Measurements from ENCODE around the gene AKAP17A.

AKAP17A gene

DNA sequence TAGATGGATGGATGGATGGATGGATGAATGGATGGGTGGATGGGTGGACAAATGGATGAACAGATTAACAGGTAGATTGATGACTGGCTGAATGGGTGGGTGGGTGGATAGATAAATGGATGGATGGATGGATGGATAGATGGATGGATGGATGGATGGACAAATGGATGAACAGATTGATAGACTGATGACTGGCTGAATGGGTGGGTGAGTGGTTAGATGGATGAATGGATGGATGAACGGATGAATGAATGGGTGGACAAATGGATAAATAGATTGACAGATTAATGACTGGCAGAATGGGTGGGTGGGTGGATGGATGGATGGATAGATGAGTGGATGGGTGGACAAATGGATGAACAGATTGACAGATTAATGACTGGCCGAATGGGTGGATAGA is 13.6 kb upstream of the AKAP17A start:
- DNase-seq (ENCODE audit: low read depth) = no peak
- no peak overlapping the region for H3K4me3 ChIP-seq (ENCODE audit: low read depth, low read length)
- TF ChIP-seq, protein P1, sequence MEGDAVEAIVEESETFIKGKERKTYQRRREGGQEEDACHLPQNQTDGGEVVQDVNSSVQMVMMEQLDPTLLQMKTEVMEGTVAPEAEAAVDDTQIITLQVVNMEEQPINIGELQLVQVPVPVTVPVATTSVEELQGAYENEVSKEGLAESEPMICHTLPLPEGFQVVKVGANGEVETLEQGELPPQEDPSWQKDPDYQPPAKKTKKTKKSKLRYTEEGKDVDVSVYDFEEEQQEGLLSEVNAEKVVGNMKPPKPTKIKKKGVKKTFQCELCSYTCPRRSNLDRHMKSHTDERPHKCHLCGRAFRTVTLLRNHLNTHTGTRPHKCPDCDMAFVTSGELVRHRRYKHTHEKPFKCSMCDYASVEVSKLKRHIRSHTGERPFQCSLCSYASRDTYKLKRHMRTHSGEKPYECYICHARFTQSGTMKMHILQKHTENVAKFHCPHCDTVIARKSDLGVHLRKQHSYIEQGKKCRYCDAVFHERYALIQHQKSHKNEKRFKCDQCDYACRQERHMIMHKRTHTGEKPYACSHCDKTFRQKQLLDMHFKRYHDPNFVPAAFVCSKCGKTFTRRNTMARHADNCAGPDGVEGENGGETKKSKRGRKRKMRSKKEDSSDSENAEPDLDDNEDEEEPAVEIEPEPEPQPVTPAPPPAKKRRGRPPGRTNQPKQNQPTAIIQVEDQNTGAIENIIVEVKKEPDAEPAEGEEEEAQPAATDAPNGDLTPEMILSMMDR (conservative IDR thresholded peaks at IDR 0.05; ENCODE audit: low read depth, low read length) = no peak

DNA sequence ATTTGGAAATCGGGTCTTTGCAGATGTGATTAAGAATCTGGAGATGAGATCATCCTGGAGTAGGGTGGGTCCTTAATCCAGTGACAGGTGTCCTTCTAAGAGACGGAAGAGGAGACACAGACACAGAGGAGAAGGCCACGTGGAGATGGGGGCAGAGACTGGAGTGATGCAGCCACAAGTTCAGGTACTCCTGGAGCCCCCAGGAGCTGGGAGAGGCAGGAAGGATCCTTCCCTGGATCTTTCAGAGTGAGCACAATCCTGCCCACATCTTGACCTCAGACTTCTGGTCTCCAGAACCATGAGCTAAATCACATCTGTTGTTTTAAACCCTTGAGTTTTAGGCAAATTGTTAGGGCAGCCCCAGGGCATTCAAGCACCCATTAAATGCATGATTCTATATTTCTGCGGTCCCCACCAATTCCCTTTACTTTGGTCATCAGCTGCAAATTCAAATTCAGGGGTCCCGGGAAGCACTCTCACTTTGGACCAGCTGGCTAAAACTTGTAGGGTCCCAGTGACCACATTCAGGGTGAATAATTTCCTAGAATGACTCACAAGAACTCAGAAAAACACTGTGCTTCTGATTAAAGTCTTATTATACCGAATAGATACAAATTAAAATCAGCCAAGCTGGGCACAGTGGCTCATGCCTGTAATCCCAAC is 12.8 kb upstream of the AKAP17A start:
- TF ChIP-seq, protein P1 (conservative IDR thresholded peaks at IDR 0.05; ENCODE audit: low read depth, low read length) = no peak
- no peak for DNase-seq (ENCODE audit: low read depth)
- no peak overlapping the region for H3K4me3 ChIP-seq (ENCODE audit: low read depth, low read length)

DNA sequence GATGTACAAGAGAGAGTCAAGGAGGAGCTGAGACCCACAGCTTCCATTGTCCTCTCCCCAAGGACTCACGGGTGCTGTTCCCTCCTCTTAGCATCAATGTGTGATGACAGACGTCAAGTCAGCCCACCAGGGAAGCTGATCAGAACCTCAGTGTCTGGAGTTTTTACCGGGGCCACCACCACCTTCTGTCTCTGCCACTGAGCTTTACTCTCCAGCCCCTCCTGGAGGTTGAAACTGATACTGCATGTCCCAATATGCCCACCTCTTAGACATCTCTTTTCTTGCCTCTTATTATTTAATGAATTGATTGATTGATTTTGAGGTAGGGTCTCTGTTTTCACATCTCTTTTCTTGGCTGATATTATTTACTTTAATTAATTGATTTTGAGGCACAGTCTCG is 10.3 kb upstream of the AKAP17A start:
- TF ChIP-seq, protein P1 (conservative IDR thresholded peaks at IDR 0.05; ENCODE audit: low read depth, low read length) = peak; percentile 87
- no peak overlapping the region for H3K4me3 ChIP-seq (ENCODE audit: low read depth, low read length)
- DNase-seq (ENCODE audit: low read depth) = peak; percentile 66

DNA sequence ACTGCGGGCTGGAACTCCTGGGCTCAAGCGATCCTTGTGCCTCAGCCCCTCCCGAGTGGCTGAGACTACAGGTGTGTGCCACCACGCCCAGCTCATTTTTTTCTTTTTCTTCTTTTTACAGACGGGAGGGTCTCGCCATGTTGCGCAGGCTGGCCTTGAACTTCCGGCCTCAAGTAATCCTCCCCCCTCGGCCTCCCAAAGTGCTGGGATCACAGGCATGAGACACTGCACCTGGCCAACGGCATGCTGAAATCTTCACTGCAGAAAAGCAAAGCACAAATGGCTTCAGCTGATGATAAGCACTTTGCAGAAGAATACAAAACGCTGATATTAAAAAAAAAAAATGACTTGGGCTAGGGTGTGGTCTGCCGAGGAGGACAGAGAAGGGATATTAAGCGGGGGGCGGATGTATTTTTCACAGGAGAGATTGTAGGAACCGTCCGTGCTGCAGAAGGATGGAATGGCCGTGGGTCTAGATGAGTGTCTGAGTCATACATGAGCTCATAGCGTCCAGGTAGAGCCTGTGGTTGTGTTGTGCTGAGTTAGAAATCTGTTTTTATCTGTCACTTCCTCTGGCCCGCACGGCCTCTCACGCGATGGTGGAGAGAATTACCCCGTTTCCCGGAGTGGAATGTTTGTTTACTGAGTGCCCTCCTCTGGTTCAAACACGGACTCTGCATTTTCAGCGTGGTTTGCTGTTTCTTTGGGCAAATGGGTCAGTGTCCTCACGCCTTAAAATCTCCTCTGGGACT is 8.5 kb upstream of the AKAP17A start:
- peak; percentile 23 for DNase-seq (ENCODE audit: low read depth)
- no peak overlapping the region for H3K4me3 ChIP-seq (ENCODE audit: low read depth, low read length)
- TF ChIP-seq, protein P1 (conservative IDR thresholded peaks at IDR 0.05; ENCODE audit: low read depth, low read length) = no peak

DNA sequence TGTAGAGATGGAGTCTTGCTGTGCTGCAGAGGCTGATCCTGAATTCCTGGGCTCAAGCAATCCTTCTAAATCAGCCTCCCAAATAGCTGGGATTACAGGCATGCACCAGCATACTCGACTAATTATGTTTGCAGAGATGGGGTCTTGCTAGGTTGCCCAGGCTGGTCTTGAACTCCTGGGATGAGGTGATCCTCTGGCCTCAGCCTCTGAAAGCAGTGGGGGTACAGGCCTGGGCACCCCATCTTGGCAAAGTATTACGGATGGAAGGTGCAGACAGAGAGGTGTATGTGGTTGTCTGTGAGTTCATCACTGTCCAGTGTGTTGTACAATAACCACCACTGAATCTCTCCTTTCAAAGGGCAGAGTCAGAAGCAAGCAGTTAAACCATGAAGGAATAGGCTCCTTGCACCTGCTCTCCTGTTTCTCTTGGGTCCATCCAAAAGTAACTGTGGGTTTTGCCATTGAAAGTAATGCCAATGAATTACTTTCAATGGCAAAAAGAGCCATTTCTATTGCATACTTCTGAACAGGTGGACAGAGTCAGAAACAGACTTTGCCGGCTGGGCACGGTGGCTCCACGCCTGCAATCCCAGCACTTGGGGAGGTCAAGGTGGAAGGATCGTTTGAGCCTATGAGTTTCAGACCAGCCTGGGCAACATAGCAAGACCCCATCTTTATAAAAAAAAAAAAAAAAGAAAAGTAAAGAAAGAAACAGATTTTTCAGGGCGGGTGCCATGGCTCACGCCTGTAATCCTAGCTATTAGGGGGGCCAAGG is 7.0 kb upstream of the AKAP17A start:
- DNase-seq (ENCODE audit: low read depth) = no peak
- no peak overlapping the region for H3K4me3 ChIP-seq (ENCODE audit: low read depth, low read length)
- TF ChIP-seq, protein P1 (conservative IDR thresholded peaks at IDR 0.05; ENCODE audit: low read depth, low read length) = no peak

DNA sequence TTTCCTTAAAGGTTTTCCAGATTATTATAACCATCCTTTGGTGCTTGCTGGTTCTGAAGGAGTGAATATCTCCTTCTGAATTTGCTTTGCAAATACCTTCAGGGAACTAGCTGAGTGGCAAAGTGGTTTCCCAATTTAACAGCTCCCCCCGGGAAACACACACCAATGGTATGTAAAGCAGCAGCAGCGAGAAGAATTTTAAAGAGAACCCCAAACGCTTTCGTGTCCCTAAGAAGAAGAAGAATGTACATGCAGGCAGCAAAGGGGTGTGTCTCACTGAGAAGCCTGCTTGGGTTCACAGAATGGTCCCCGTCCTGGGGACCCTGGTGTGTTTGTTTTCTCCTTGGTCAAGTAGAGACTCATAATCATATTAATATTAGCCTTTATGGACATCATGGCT is 4.2 kb upstream of the AKAP17A start:
- DNase-seq (ENCODE audit: low read depth) = no peak
- H3K4me3 ChIP-seq (ENCODE audit: low read depth, low read length) = no peak overlapping the region
- TF ChIP-seq, protein P1 (conservative IDR thresholded peaks at IDR 0.05; ENCODE audit: low read depth, low read length) = no peak
